ENCODE results near the gene CTIF.

Gene CTIF

DNA sequence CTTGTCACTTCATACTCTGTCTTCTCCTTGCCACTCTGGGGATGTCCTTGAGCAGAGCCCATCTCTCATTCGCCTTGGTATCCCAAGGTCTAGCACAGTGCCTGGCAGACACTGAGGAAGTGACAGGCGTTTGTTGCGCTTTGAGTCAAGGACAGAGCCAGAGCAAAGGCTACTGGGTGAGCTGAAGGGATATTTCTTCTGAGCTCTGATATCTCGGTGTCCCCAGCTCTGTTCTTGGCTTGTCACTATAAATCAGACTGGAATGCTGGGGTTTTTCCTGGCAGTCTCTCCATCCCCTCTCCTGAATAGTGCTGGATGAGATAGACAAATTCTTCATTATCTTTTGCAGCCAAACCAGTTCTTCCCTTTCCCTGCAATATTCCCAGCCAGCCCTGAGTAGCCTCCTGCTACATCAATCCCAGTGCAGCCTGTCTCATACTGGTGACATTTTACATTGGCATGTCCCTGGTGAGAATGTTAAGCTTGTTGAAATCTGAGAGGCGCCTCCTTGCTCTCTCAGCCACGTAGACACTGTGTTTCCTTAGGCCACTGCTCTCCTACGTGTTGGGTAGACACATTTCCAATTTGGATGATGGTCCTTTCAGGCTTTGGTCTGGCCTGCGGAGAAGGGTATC is 61.7 kb downstream of the CTIF start:
- Histone ChIP-seq H3K9me2 (replicated peaks; ENCODE audit: insufficient read depth, low read length) (no peaks in the 10 kb centered on the region), H3K27ac (ENCODE audit: low read depth, low read length) (no peak overlapping the region), H3K27me3 (ENCODE audit: low read length) (no peaks in the 10 kb centered on the region), H3K4me2 (ENCODE audit: low read depth, low read length, poor library complexity, severe bottlenecking) (no peak overlapping the region), H3K36me3 (ENCODE audit: low read length) (no peaks in the 10 kb centered on the region), H4K20me1 (ENCODE audit: low read depth, low read length) (no peaks in the 10 kb centered on the region), H3K79me2 (ENCODE audit: insufficient read depth, low read length) (no peaks in the 10 kb centered on the region), H3K9ac (ENCODE audit: low read length) (no peak overlapping the region), H3K4me3 (ENCODE audit: insufficient read depth, low read length, poor library complexity, severe bottlenecking) (no peak overlapping the region), H2AFZ (ENCODE audit: low read depth, low read length, severe bottlenecking) (no peak overlapping the region), H3F3A (ENCODE audit: insufficient read depth) (no peaks in the 10 kb centered on the region), H3K9me3 (ENCODE audit: insufficient read depth, low read length) (no peaks in the 10 kb centered on the region)
- TF ChIP-seq EZH2phosphoT487 (conservative IDR thresholded peaks at IDR 0.05; ENCODE audit: low read length): no peak
- TF ChIP-seq, protein P1, sequence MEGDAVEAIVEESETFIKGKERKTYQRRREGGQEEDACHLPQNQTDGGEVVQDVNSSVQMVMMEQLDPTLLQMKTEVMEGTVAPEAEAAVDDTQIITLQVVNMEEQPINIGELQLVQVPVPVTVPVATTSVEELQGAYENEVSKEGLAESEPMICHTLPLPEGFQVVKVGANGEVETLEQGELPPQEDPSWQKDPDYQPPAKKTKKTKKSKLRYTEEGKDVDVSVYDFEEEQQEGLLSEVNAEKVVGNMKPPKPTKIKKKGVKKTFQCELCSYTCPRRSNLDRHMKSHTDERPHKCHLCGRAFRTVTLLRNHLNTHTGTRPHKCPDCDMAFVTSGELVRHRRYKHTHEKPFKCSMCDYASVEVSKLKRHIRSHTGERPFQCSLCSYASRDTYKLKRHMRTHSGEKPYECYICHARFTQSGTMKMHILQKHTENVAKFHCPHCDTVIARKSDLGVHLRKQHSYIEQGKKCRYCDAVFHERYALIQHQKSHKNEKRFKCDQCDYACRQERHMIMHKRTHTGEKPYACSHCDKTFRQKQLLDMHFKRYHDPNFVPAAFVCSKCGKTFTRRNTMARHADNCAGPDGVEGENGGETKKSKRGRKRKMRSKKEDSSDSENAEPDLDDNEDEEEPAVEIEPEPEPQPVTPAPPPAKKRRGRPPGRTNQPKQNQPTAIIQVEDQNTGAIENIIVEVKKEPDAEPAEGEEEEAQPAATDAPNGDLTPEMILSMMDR (IDR thresholded peaks at IDR 0.05; ENCODE audit: insufficient read depth, low read length, poor library complexity, severe bottlenecking): no peak

DNA sequence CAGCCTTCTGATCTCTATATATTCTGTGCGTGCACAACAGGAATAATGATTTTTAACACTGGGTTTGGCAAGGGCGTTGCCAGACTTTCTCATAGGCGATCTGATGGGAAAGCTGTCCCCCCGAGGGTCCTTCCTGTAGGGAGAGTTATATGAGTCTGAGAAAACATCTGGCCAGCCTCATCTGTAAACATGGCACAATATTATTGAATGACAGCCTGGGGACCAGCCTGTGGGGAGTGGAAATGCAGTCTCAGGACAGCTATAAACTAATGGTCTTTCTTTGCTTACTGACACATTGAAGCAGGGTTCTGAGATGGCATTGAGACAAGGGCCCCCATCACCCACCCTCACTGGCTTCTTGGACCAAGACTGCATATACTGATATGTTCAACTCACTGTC is 62.5 kb downstream of the CTIF start:
- no peaks in the 10 kb centered on the region for H3F3A ChIP-seq (ENCODE audit: insufficient read depth)
- H3K9me2 ChIP-seq (replicated peaks; ENCODE audit: insufficient read depth, low read length): no peaks in the 10 kb centered on the region
- no peaks in the 10 kb centered on the region for H3K79me2 ChIP-seq (ENCODE audit: insufficient read depth, low read length)
- no peaks in the 10 kb centered on the region for H4K20me1 ChIP-seq (ENCODE audit: low read depth, low read length)
- no peak overlapping the region for H2AFZ ChIP-seq (ENCODE audit: low read depth, low read length, severe bottlenecking)
- TF ChIP-seq, protein P1 (IDR thresholded peaks at IDR 0.05; ENCODE audit: insufficient read depth, low read length, poor library complexity, severe bottlenecking): no peak
- TF ChIP-seq EZH2phosphoT487 (conservative IDR thresholded peaks at IDR 0.05; ENCODE audit: low read length): no peak
- H3K4me3 ChIP-seq (ENCODE audit: insufficient read depth, low read length, poor library complexity, severe bottlenecking): no peak overlapping the region
- H3K27ac ChIP-seq (ENCODE audit: low read depth, low read length): no peak overlapping the region
- H3K36me3 ChIP-seq (ENCODE audit: low read length): no peaks in the 10 kb centered on the region
- no peaks in the 10 kb centered on the region for H3K27me3 ChIP-seq (ENCODE audit: low read length)
- H3K9ac ChIP-seq (ENCODE audit: low read length): no peak overlapping the region
- H3K4me2 ChIP-seq (ENCODE audit: low read depth, low read length, poor library complexity, severe bottlenecking): no peak overlapping the region
- H3K9me3 ChIP-seq (ENCODE audit: insufficient read depth, low read length): no peaks in the 10 kb centered on the region

DNA sequence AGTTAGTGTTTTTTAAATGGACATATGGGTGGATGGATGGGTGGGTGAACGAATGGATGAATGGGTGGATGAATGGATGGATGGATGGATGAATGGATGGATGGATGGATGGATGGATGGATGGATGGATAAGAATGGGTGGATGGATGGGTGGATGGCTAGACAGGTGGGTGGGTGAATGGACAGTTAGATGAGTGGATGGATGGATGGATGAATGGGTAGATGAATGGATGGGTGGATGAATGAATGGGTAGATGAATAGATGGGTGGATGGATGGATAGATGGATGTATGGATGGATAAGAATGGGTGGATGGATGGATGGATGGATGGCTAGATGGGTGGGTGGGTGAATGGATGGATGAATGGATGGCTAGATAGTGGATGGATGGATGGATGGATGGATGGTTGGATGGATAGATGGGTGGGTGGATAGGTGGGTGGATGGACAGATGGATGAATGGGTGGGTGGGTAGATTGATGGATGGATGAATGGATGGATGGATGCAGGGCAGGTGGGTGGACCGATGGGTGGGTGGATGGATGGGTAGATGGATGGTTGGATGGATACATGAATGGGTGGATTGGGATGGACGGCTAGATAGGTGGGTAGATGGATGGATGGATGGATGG is 64.0 kb downstream of the CTIF start:
- H3K36me3 ChIP-seq (ENCODE audit: low read length): no peaks in the 10 kb centered on the region
- H3K4me2 ChIP-seq (ENCODE audit: low read depth, low read length, poor library complexity, severe bottlenecking): no peak overlapping the region
- H2AFZ ChIP-seq (ENCODE audit: low read depth, low read length, severe bottlenecking): no peak overlapping the region
- no peaks in the 10 kb centered on the region for H3K79me2 ChIP-seq (ENCODE audit: insufficient read depth, low read length)
- no peak overlapping the region for H3K27ac ChIP-seq (ENCODE audit: low read depth, low read length)
- H3K4me3 ChIP-seq (ENCODE audit: insufficient read depth, low read length, poor library complexity, severe bottlenecking): no peak overlapping the region
- H3K9me2 ChIP-seq (replicated peaks; ENCODE audit: insufficient read depth, low read length): no peaks in the 10 kb centered on the region
- no peak overlapping the region for H3K9ac ChIP-seq (ENCODE audit: low read length)
- TF ChIP-seq, protein P1 (IDR thresholded peaks at IDR 0.05; ENCODE audit: insufficient read depth, low read length, poor library complexity, severe bottlenecking): no peak
- TF ChIP-seq EZH2phosphoT487 (conservative IDR thresholded peaks at IDR 0.05; ENCODE audit: low read length): no peak
- no peaks in the 10 kb centered on the region for H3K27me3 ChIP-seq (ENCODE audit: low read length)
- H4K20me1 ChIP-seq (ENCODE audit: low read depth, low read length): no peaks in the 10 kb centered on the region
- no peaks in the 10 kb centered on the region for H3K9me3 ChIP-seq (ENCODE audit: insufficient read depth, low read length)
- H3F3A ChIP-seq (ENCODE audit: insufficient read depth): no peaks in the 10 kb centered on the region
